ENCODE results near the gene AGL.
A peak's percentile ranks its signal among the peaks of the same experiment; 100 is the strongest.
"Not testable (repeated sequence)": the region's sequence is repeated elsewhere in the genome, so short reads cannot be mapped to it uniquely, and the experiment has no call there.

AGL gene

DNA sequence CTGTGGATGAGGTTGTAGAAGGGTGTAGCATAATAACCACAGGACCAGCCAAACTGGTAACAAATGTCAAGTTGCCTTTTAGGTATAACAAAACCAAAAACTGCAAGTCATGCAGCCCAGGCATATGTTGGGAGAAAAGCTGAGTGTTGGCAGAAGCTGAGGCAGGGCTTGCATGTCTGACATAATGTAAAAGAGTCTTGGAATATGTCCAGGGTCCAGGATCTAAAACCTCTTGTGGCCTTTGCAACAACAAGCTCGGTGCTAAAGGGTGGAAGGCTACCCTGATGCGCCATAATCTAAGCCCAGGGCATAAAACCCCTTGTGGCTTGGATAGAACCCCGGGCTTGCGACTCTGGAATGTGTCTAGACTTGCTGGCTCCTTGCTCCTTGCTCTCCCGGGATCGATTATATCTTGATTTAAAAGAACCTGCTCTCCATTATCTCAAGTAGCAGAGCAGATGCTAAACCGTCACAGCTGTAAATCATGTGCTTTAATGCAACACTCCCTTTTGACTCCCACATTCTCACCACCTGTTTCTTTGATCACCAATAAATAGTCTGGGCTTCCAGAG is 93.1 kb downstream of the AGL start:
- DNase-seq (ENCODE audit: low read depth, low spot score) = no peak

GRCh38 chr1:99944192-99944591 is 94.0 kb downstream of the AGL start:
- no peak for DNase-seq (ENCODE audit: low read depth, low spot score)

DNA sequence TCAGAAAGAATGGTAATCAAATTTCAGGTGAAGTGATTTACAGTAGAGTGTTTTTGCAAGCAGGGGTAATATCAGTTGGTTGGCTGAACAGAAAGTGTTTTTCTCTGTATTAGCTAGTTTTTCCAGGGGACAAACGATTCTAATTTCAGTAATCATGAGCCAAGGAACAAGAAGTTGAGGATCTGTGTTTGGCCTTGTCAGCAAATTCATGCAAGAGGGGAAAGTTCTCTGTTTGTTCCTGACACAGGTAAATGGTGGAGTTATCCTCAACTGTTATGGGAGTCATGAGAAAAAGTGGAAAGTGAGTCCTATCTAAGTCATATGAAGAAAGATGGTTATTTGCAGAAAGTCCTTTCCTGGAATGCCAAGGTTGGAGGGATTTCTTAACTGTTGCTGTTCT is 95.0 kb downstream of the AGL start:
- DNase-seq (ENCODE audit: low read depth, low spot score) = no peak

- no peak for DNase-seq (ENCODE audit: low read depth, low spot score)
Measured at GRCh38 chr1:99950486-99950885, 100.3 kb downstream of the AGL start.

- no peak for DNase-seq (ENCODE audit: low read depth, low spot score)
Measured at GRCh38 chr1:99952522-99952921, 102.4 kb downstream of the AGL start.

- no peak for DNase-seq (ENCODE audit: low read depth, low spot score)
Measured at GRCh38 chr1:99955375-99955774, 105.2 kb downstream of the AGL start.

DNA sequence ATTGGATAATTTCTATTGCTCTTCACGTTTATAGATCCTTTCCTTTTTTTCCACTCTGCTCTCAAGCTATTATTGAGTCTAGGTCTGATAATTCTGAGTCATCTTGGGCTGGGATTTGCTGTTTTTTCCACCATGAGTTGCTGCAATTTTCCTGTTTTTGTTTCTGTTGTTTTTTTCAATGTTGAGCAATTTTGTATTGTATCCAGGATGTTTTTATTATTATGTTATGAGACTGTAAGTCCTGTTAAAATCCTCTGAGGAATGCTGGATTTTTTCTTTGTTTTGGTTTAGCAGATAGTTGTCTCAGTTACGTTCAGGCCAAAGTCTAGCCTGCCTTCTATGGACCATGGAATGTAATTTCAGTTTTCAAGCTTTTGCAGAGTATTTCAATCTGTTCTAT is 106.6 kb downstream of the AGL start:
- no peak for DNase-seq (ENCODE audit: low read depth, low spot score)

DNA sequence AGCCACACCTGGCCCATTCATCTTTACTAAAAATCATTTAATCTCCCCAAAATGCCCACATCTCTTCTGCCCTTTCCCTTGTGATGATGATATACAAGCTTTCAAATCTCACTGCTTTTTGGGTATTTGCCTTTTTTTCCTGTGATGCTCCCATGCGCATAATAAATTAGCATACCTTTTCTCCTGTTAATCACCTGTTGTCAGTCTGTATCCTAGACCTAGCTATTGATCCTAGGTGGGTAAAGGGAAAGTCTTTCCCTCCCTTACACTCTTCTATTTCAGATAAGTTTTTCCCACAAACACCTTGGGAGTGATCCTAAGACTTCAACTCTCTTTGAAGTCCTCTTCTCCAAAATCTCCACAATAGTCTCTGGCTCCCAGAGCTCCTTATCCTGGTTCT is 107.7 kb downstream of the AGL start:
- DNase-seq (ENCODE audit: low read depth, low spot score) = no peak

DNA sequence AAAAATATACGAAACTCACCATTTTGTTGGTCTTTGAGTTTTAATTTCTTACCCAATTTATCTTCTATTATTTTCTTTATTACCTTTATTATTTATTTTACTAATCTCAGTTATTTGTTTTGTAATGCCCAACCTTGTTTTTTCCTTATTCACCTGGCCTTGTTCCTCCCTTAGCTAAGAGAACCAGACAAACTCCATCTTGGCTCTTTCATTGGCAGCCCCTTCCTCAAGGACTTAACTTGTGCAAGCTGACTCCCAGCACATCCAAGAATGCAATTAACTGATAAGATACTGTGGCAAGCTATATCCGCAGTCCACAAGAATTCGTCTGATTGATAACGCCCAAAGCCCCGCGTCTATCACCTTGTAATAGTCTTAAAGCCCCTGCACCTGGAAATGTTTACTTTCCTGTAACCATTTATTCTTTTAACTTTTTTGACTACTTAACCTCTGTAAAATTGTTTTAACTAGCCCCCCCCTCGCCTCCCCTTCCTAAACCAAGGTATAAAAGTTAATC is 109.1 kb downstream of the AGL start:
- not testable (repeated sequence) for DNase-seq (ENCODE audit: low read depth, low spot score)

- DNase-seq (ENCODE audit: low read depth, low spot score) = not testable (repeated sequence)
Measured at GRCh38 chr1:99960260-99960659, 110.1 kb downstream of the AGL start.

DNA sequence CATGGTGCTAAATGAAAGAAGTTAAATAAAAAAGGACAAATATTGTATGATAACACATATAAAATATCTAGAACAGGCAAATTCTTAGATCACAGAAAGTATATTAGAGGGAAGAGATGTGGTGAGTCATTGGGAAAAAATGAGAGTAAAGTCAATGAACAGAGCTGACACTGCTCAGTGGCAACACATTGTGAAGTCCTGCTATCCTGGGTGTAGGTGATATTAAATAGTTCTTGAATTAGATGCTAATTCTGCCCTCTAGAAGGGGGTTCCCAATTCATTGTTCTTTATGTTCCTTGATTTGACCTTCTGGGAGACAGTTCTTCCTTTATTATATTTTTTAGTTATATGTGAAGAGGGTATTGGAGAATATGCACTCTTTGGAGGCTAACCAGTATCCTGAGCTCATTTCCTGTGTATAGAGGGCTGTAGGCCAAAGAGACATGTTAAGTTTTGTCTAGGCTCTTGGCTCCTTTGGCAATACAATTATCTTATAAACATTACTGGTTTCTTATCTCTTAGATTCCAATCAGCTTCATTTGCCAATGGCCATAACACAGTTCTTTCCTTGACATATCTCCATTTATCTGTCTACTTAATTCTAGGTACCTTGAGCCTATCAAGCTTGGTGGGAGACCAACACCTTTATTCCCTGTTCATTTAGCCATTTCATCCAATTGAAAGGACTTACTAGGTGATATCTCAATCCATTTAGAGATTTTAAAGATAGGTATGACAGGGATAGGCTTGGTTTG is 113.1 kb downstream of the AGL start:
- no peak for DNase-seq (ENCODE audit: low read depth, low spot score)

GRCh38 chr1:99964806-99965205 is 114.6 kb downstream of the AGL start:
- no peak for DNase-seq (ENCODE audit: low read depth, low spot score)

- no peak for DNase-seq (ENCODE audit: low read depth, low spot score)
Measured at GRCh38 chr1:99965646-99966375, 115.7 kb downstream of the AGL start.

DNA sequence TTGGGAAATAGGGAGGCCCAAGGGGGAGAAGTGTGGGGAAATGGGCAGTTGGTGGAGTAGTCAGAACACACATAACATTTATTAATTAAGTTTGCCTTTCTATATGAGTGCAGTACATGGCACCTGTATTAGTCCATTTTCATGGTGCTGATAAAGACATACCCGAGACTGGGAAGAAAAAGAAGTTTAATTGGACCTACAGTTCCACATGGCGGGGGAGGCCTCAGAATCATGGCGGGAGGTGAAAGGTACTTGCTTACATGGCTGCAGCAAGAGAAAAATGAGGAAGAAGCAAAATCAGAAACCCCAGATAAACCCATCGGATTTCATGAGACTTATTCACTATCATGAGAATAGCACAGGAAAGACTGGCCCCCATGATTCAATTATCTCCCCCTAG is 118.1 kb downstream of the AGL start:
- no peak for DNase-seq (ENCODE audit: low read depth, low spot score)

GRCh38 chr1:99969260-99969728 is 119.1 kb downstream of the AGL start:
- no peak for DNase-seq (ENCODE audit: low read depth, low spot score)

- peak; percentile 59 for DNase-seq (ENCODE audit: low read depth, low spot score)
Measured at GRCh38 chr1:99969729-99970621, 119.8 kb downstream of the AGL start, which contains the start of gene SLC35A3. Gene SLC35A3 (plus strand): TSS chr1:99969996. CDS start chr1:99993555, 23,559 bp downstream.

GRCh38 chr1:99970713-99971255 is 120.6 kb downstream of the AGL start:
- no peak for DNase-seq (ENCODE audit: low read depth, low spot score)

DNA sequence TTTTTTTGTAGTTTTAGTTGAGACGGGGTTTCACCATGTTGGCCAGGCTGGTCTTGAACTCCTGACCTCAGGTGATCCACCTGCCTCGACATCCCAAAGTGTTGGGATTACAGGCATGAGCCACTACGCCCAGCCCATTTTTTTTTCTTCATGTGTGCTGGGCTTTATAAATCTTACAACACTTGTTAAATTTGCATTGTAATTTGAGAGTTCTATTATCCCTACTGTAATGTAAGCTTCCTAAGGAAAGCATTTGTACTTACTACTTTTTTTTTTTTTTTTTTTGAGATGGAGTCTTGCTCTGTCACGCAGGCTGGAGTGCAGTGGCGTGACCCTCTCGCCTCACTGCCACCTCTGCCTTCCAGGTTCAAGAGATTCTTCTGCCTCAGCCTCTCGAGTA is 121.9 kb downstream of the AGL start:
- DNase-seq (ENCODE audit: low read depth, low spot score) = not testable (repeated sequence)

All from activated naive CD8-positive, alpha-beta T cell treated with anti-CD3 and anti-CD28 coated beads, Interleukin-2, amount 50 U/mL, for 16 hours (primary cell).